ENCODE results near the gene L1CAM.

Gene L1CAM

GRCh38 chrX:153919281-153919680 is 33.3 kb upstream of the L1CAM start:
- Histone ChIP-seq H3K36me3 (ENCODE audit: insufficient read depth, low read length) (peaks cover 76% of the 10 kb centered on the region), H3K4me3 (ENCODE audit: low read depth in 1 of 2, low read length in 2 of 2) (no peak overlapping the region), H3K4me2 (ENCODE audit: insufficient read depth, low read length) (no peak overlapping the region), H4K20me1 (ENCODE audit: insufficient read depth, low read length) (peaks cover 42% of the 10 kb centered on the region), H3K9ac (ENCODE audit: low read depth, low read length) (no peak overlapping the region), H3K27me3 (ENCODE audit: insufficient read depth, low read length, poor library complexity) (no peaks in the 10 kb centered on the region), H3K4me1 (ENCODE audit: insufficient read depth, low read length) (peaks cover 27% of the 10 kb centered on the region), H3K9me3 (ENCODE audit: insufficient read depth, low read length, severe bottlenecking) (no peaks in the 10 kb centered on the region), H2AFZ (ENCODE audit: low read depth, low read length) (no peak overlapping the region), H3K27ac (ENCODE audit: low read length) (no peak overlapping the region), H3K79me2 (ENCODE audit: insufficient read depth, low read length) (peaks cover 47% of the 10 kb centered on the region)
- ATAC-seq (ENCODE audit: insufficient read depth, low read depth): no peak
- TF ChIP-seq CTCF (IDR thresholded peaks at IDR 0.05; ENCODE audit: borderline replicate concordance, extremely low read depth, low read length, poor library complexity, severe bottlenecking) (no peak), EZH2 (IDR thresholded peaks at IDR 0.05; ENCODE audit: borderline replicate concordance, low read depth, low read length, severe bottlenecking) (no peak)
- DNase-seq: no peak

GRCh38 chrX:153917869-153918268 is 31.9 kb upstream of the L1CAM start:
- H3K4me2 ChIP-seq (ENCODE audit: insufficient read depth, low read length): no peak overlapping the region
- no peak for DNase-seq
- H3K9me3 ChIP-seq (ENCODE audit: insufficient read depth, low read length, severe bottlenecking): no peaks in the 10 kb centered on the region
- H3K79me2 ChIP-seq (ENCODE audit: insufficient read depth, low read length): peaks cover 33% of the 10 kb centered on the region
- H4K20me1 ChIP-seq (ENCODE audit: insufficient read depth, low read length): peaks cover 38% of the 10 kb centered on the region
- no peak overlapping the region for H2AFZ ChIP-seq (ENCODE audit: low read depth, low read length)
- peaks cover 80% of the 10 kb centered on the region for H3K36me3 ChIP-seq (ENCODE audit: insufficient read depth, low read length)
- ATAC-seq (ENCODE audit: insufficient read depth, low read depth): no peak
- no peak overlapping the region for H3K27ac ChIP-seq (ENCODE audit: low read length)
- H3K9ac ChIP-seq (ENCODE audit: low read depth, low read length): no peak overlapping the region
- peaks cover 13% of the 10 kb centered on the region for H3K4me1 ChIP-seq (ENCODE audit: insufficient read depth, low read length)
- H3K27me3 ChIP-seq (ENCODE audit: insufficient read depth, low read length, poor library complexity): no peaks in the 10 kb centered on the region
- no peak overlapping the region for H3K4me3 ChIP-seq (ENCODE audit: low read depth in 1 of 2, low read length in 2 of 2)
- TF ChIP-seq CTCF (IDR thresholded peaks at IDR 0.05; ENCODE audit: borderline replicate concordance, extremely low read depth, low read length, poor library complexity, severe bottlenecking): no peak
- no peak for TF ChIP-seq EZH2 (IDR thresholded peaks at IDR 0.05; ENCODE audit: borderline replicate concordance, low read depth, low read length, severe bottlenecking)

GRCh38 chrX:153913701-153914100 is 27.7 kb upstream of the L1CAM start:
- DNase-seq: no peak
- H2AFZ ChIP-seq (ENCODE audit: low read depth, low read length): no peak overlapping the region
- no peak for TF ChIP-seq CTCF (IDR thresholded peaks at IDR 0.05; ENCODE audit: borderline replicate concordance, extremely low read depth, low read length, poor library complexity, severe bottlenecking)

GRCh38 chrX:153913211-153913610 is 27.2 kb upstream of the L1CAM start:
- ATAC-seq (ENCODE audit: insufficient read depth, low read depth) (no peak), DNase-seq (no peak)
- no peak overlapping the region for H3K4me2 ChIP-seq (ENCODE audit: insufficient read depth, low read length)
- 0 out of 2 replicates have a peak, but pooled peaks cover 4% of the 10 kb centered on the region for H3K79me2 ChIP-seq (ENCODE audit: insufficient read depth, low read length)
- H3K9me3 ChIP-seq (ENCODE audit: insufficient read depth, low read length, severe bottlenecking): no peaks in the 10 kb centered on the region
- no peaks in the 10 kb centered on the region for H3K4me1 ChIP-seq (ENCODE audit: insufficient read depth, low read length)
- no peak overlapping the region for H3K9ac ChIP-seq (ENCODE audit: low read depth, low read length)
- H4K20me1 ChIP-seq (ENCODE audit: insufficient read depth, low read length): peaks cover 17% of the 10 kb centered on the region
- TF ChIP-seq CTCF (IDR thresholded peaks at IDR 0.05; ENCODE audit: borderline replicate concordance, extremely low read depth, low read length, poor library complexity, severe bottlenecking): no peak
- no peak for TF ChIP-seq EZH2 (IDR thresholded peaks at IDR 0.05; ENCODE audit: borderline replicate concordance, low read depth, low read length, severe bottlenecking)
- no peaks in the 10 kb centered on the region for H3K27me3 ChIP-seq (ENCODE audit: insufficient read depth, low read length, poor library complexity)
- H2AFZ ChIP-seq (ENCODE audit: low read depth, low read length): no peak overlapping the region
- H3K36me3 ChIP-seq (ENCODE audit: insufficient read depth, low read length): peaks cover 62% of the 10 kb centered on the region
- no peak overlapping the region for H3K27ac ChIP-seq (ENCODE audit: low read length)
- no peak overlapping the region for H3K4me3 ChIP-seq (ENCODE audit: low read depth in 1 of 2, low read length in 2 of 2)

More at GRCh38 chrX:153913701-153914100, 27.7 kb upstream of the L1CAM start:
- 0 out of 2 replicates have a peak, but pooled peaks cover 4% of the 10 kb centered on the region for H3K79me2 ChIP-seq (ENCODE audit: insufficient read depth, low read length)
- no peaks in the 10 kb centered on the region for H3K27me3 ChIP-seq (ENCODE audit: insufficient read depth, low read length, poor library complexity)
- H3K9ac ChIP-seq (ENCODE audit: low read depth, low read length): no peak overlapping the region
- H3K27ac ChIP-seq (ENCODE audit: low read length): no peak overlapping the region
- no peak overlapping the region for H3K4me2 ChIP-seq (ENCODE audit: insufficient read depth, low read length)
- H3K9me3 ChIP-seq (ENCODE audit: insufficient read depth, low read length, severe bottlenecking): no peaks in the 10 kb centered on the region
- peaks cover 62% of the 10 kb centered on the region for H3K36me3 ChIP-seq (ENCODE audit: insufficient read depth, low read length)
- no peak for ATAC-seq (ENCODE audit: insufficient read depth, low read depth)
- no peak overlapping the region for H3K4me3 ChIP-seq (ENCODE audit: low read depth in 1 of 2, low read length in 2 of 2)
- no peaks in the 10 kb centered on the region for H3K4me1 ChIP-seq (ENCODE audit: insufficient read depth, low read length)
- H4K20me1 ChIP-seq (ENCODE audit: insufficient read depth, low read length): peaks cover 17% of the 10 kb centered on the region
